GM12874 (cell line): ENCODE results near the gene KAT6B.

ENCODE experiments used
- CTCF ChIP-seq: IDR thresholded peaks from 2 replicates; pipeline ENCODE4 v1.5.1; 2011; ENCODE audit warnings: low read depth, mild to moderate bottlenecking, control low read depth, low read length, moderate library complexity; ENCODE audit not compliant: insufficient read depth

KAT6B gene

GRCh38 chr10:75007646-75008045, 181.2 kb downstream of the KAT6B start:
- no peak for TF ChIP-seq CTCF

- TF ChIP-seq CTCF: no peak
Measured at GRCh38 chr10:75008952-75009351, 182.6 kb downstream of the KAT6B start.

GRCh38 chr10:75009426-75009825, 183.0 kb downstream of the KAT6B start:
- TF ChIP-seq CTCF: no peak

- TF ChIP-seq CTCF: no peak
Measured at GRCh38 chr10:75010373-75010772, 184.0 kb downstream of the KAT6B start.

- no peak for TF ChIP-seq CTCF
Measured at GRCh38 chr10:75011221-75011620, 184.8 kb downstream of the KAT6B start.

- TF ChIP-seq CTCF: no peak
Measured at GRCh38 chr10:75012471-75012870, 186.1 kb downstream of the KAT6B start.

GRCh38 chr10:75013007-75013406, 186.6 kb downstream of the KAT6B start:
- TF ChIP-seq CTCF: no peak

GRCh38 chr10:75013522-75013921, 187.1 kb downstream of the KAT6B start:
- no peak for TF ChIP-seq CTCF
